Measurements from ENCODE around the gene INTS3. TPM values are rescaled to one million over a fixed set of nuclear protein-coding genes. Genes with fewer than 3 reads are reported as not detected.

INTS3 gene
- total RNA-seq, 1 experiment from 2014 or later = 66.8 TPM

GRCh38 chr1:153818876-153819275, 91.0 kb downstream of the INTS3 start (continued):
- no peak for TF ChIP-seq AFF4 (CRISPR knock-in tag; IDR thresholded peaks at IDR 0.05; ENCODE audit: borderline replicate concordance)
- no peak for TF ChIP-seq ATF6 (CRISPR knock-in tag; IDR thresholded peaks at IDR 0.05)

Small RNA genes within 50 kb of the gene (microRNA-seq; reads per million reads assigned to microRNA genes)
- not detected for gene MIR8083 (ENCODE audit: borderline number of aligned reads)

Other genes with a start within 250 kb of the INTS3 start
- 19.2 to 32.0 TPM (median 30.8 TPM) in 3 replicates for gene S100A6, start 192.1 kb upstream of the INTS3 start, total RNA-seq (2021)
- gene S100A5, start 187.1 kb upstream of the INTS3 start, total RNA-seq (2021) = not detected in 3 replicates
- 22.7 to 32.0 TPM (median 31.7 TPM) in 3 replicates for gene S100A4, start 182.2 kb upstream of the INTS3 start, total RNA-seq (2021)
- gene S100A3, start 178.8 kb upstream of the INTS3 start, total RNA-seq (2021) = 0.33 TPM in 1 of 3 replicates, not detected in the others
- 0.74 to 1.6 TPM (median 0.80 TPM) in 3 replicates for gene S100A2, start 162.2 kb upstream of the INTS3 start, total RNA-seq (2021)
- gene S100A16, start 114.9 kb upstream of the INTS3 start, total RNA-seq (2021) = 14.6 to 17.6 TPM (median 16.8 TPM) in 3 replicates
- 1.4 to 2.1 TPM (median 1.5 TPM) in 3 replicates for gene S100A14, start 111.7 kb upstream of the INTS3 start, total RNA-seq (2021)
- gene S100A13, start 100.5 kb upstream of the INTS3 start, total RNA-seq (2021) = 68.4 to 84.2 TPM (median 73.9 TPM) in 3 replicates
- gene S100A1, start 99.6 kb upstream of the INTS3 start, total RNA-seq (2021) = 1.3 to 2.0 TPM (median 1.7 TPM) in 3 replicates
- 101 to 105 TPM (median 104 TPM) in 3 replicates for gene CHTOP, start 94.0 kb upstream of the INTS3 start, total RNA-seq (2021)
- gene SNAPIN, start 69.3 kb upstream of the INTS3 start, total RNA-seq (2021) = 23.4 to 29.9 TPM (median 26.7 TPM) in 3 replicates
- 311 to 337 TPM (median 313 TPM) in 3 replicates for gene ILF2, start 57.1 kb upstream of the INTS3 start, total RNA-seq (2021)
- 13.2 to 16.5 TPM (median 15.9 TPM) in 3 replicates for gene NPR1, start 49.4 kb upstream of the INTS3 start, total RNA-seq (2021)
- gene SLC27A3, start 47.4 kb downstream of the INTS3 start, total RNA-seq (2021) = 36.3 to 38.9 TPM (median 36.9 TPM) in 3 replicates
- 42.1 to 46.9 TPM (median 44.5 TPM) in 3 replicates for gene GATAD2B, start 194.9 kb downstream of the INTS3 start, total RNA-seq (2021)
- gene DENND4B, start 218.7 kb downstream of the INTS3 start, total RNA-seq (2021) = 88.9 to 93.9 TPM (median 93.1 TPM) in 3 replicates
- 34.7 to 43.7 TPM (median 38.1 TPM) in 3 replicates for gene CRTC2, start 230.6 kb downstream of the INTS3 start, total RNA-seq (2021)
- gene SLC39A1, start 235.5 kb downstream of the INTS3 start, total RNA-seq (2021) = 185 to 204 TPM (median 193 TPM) in 3 replicates
- 33.1 to 35.2 TPM (median 34.6 TPM) in 3 replicates for gene CREB3L4, start 239.9 kb downstream of the INTS3 start, total RNA-seq (2021)
- 88.8 to 90.6 TPM (median 90.3 TPM) in 3 replicates for gene JTB, start 249.6 kb downstream of the INTS3 start, total RNA-seq (2021)